HepG2 (cell line): Measurements from ENCODE around the gene ATG9A. TPM values are rescaled to one million over a fixed set of nuclear protein-coding genes. Genes with fewer than 3 reads are reported as not detected.

Experiments used
- ARID4A ChIP-seq: sonication (generic); formaldehyde crosslinking; IDR thresholded peaks from 2 replicates; pipeline ENCODE4 v1.5.0; 2020; ENCODE audit warnings: mild to moderate bottlenecking, missing genetic modification reagents, borderline replicate concordance
- ARNTL ChIP-seq: sonication (generic); formaldehyde crosslinking; IDR thresholded peaks from 2 replicates; pipeline ENCODE4 v1.4.0; 2020; ENCODE audit warnings: mild to moderate bottlenecking, missing genetic modification reagents
- ATF7-NPFF ChIP-seq: sonication (generic); formaldehyde crosslinking; IDR thresholded peaks from 2 replicates; pipeline ENCODE4 v1.8.1; 2023; ENCODE audit warnings: mild to moderate bottlenecking, low read depth, missing genetic modification reagents, moderate library complexity
- BRD4 ChIP-seq: sonication (generic); formaldehyde crosslinking; IDR thresholded peaks from 2 replicates; pipeline ENCODE4 v1.4.0; 2020; ENCODE audit warnings: missing genetic modification reagents
- E2F2 ChIP-seq: sonication (generic); formaldehyde crosslinking; IDR thresholded peaks from 2 replicates; pipeline ENCODE4 v1.4.0; 2020; ENCODE audit warnings: missing genetic modification reagents, borderline replicate concordance
- ELK4 ChIP-seq: sonication (generic); formaldehyde crosslinking; IDR thresholded peaks from 2 replicates; pipeline ENCODE4 v1.9.0; 2021; ENCODE audit warnings: missing genetic modification reagents, borderline replicate concordance
- HDAC1 ChIP-seq: sonication (generic); formaldehyde crosslinking; IDR thresholded peaks from 2 replicates; pipeline ENCODE4 v1.5.1; 2020; ENCODE audit warnings: mild to moderate bottlenecking, missing genetic modification reagents
- KDM5A ChIP-seq: fragments of 200-600 bp; sonication (generic); IDR thresholded peaks from 2 replicates; pipeline ENCODE4 v1.7.0; 2018; ENCODE audit warnings: antibody characterized with exemption, mild to moderate bottlenecking, low read length, borderline replicate concordance
- KLF9 ChIP-seq: IDR thresholded peaks from 2 replicates; pipeline ENCODE4 v1.6.1; 2016; ENCODE audit warnings: low read depth
- SP1 ChIP-seq, 2 experiments: fragments of 450-650 bp in 1 of 2; sonication (generic) in 1 of 2; formaldehyde crosslinking in 1 of 2; IDR thresholded peaks; 2 replicates each; pipeline versions ENCODE4 v1.4.0 to v1.6.1; 2016 to 2020; ENCODE audit warnings: missing genetic modification reagents in 1 of 2
- SRY ChIP-seq: sonication (generic); formaldehyde crosslinking; IDR thresholded peaks from 2 replicates; pipeline ENCODE4 v1.8.0; 2022; ENCODE audit warnings: mild to moderate bottlenecking, missing genetic modification reagents
- ZBTB42 ChIP-seq: sonication (generic); formaldehyde crosslinking; IDR thresholded peaks from 2 replicates; pipeline ENCODE4 v1.5.0; 2020; ENCODE audit warnings: mild to moderate bottlenecking, missing genetic modification reagents
- ZC3H4 ChIP-seq: sonication (generic); formaldehyde crosslinking; IDR thresholded peaks from 2 replicates; pipeline ENCODE4 v1.4.0; 2020; ENCODE audit warnings: missing genetic modification reagents, borderline replicate concordance
- ZEB1 ChIP-seq: IDR thresholded peaks from 2 replicates; pipeline ENCODE4 v1.6.1; 2012; ENCODE audit warnings: mild to moderate bottlenecking, low read depth, inconsistent platforms; ENCODE audit not compliant: insufficient replicate concordance
- ZFAT ChIP-seq: sonication (generic); formaldehyde crosslinking; conservative IDR thresholded peaks from 2 replicates; pipeline ENCODE4 v1.8.1; 2023; ENCODE audit warnings: missing genetic modification reagents, inconsistent platforms
- ZNF280D ChIP-seq: sonication (generic); formaldehyde crosslinking; IDR thresholded peaks from 2 replicates; pipeline ENCODE4 v1.5.1; 2020; ENCODE audit warnings: mild to moderate bottlenecking, missing genetic modification reagents
- ZNF543 ChIP-seq: sonication (generic); formaldehyde crosslinking; IDR thresholded peaks from 2 replicates; pipeline ENCODE4 v1.4.0; 2020; ENCODE audit warnings: mild to moderate bottlenecking, missing genetic modification reagents
- ZSCAN20 ChIP-seq: sonication (generic); formaldehyde crosslinking; IDR thresholded peaks from 2 replicates; pipeline ENCODE4 v1.4.0; 2020; ENCODE audit warnings: missing genetic modification reagents, mild to moderate bottlenecking, borderline replicate concordance
- ZSCAN29 ChIP-seq: sonication (generic); formaldehyde crosslinking; conservative IDR thresholded peaks from 2 replicates; pipeline ENCODE4 v1.4.0; 2020; ENCODE audit warnings: mild to moderate bottlenecking, missing genetic modification reagents
- polyA plus RNA-seq, 8 experiments: library from polyadenylated mRNA; depleted of rRNA in 3 of 8; stranded (reverse) in 7 of 8; unstranded in 1 of 8; fragments of >200 nt; fragmentation: Illumina TruSeq in 4 of 8; extraction: Trizol in 4 of 8; gene quantifications; 2 replicates each; pipeline versions ENCODE4 v1.2.1 to v1.2.3, GENCODE V29; 2011 to 2016; ENCODE audit warnings: low read depth in 4 of 8, missing spikeins in 1 of 8, mixed read lengths in 1 of 8; ENCODE audit not compliant: insufficient read depth in 1 of 8
- total RNA-seq, 5 experiments: library from RNA; depleted of rRNA; stranded (reverse); fragments of >200 nt; fragmentation: Illumina TruSeq; extraction: Trizol; gene quantifications; 2 replicates each; pipeline ENCODE4 v1.2.3, GENCODE V29; 2016; ENCODE audit warnings: low read depth in 1 of 5

Gene ATG9A
- total and polyA plus RNA-seq, 2 of the 13 experiments (the other 11 are each of a cell fraction or from before 2014, with no cell fraction given): 35.0 to 131 TPM

- TF ChIP-seq ARID4A (CRISPR knock-in tag): peak; percentile 77
- no peak for TF ChIP-seq ZC3H4 (CRISPR knock-in tag)
- no peak for TF ChIP-seq ARNTL
- TF ChIP-seq ZBTB42 (CRISPR knock-in tag): 0 out of 2 replicates have a peak, but pooled peaks have one; percentile 67
- peak; percentile 98 for TF ChIP-seq ZEB1
- no peak for TF ChIP-seq KLF9 (CRISPR knock-in tag)
- TF ChIP-seq SP1 (IDR thresholded peaks at IDR 0.05): no peak
- peak; percentile 89 for TF ChIP-seq SP1 (CRISPR knock-in tag; IDR thresholded peaks at IDR 0.05)
- TF ChIP-seq ZNF543: 0 out of 2 replicates have a peak, but pooled peaks have one; percentile 47
- TF ChIP-seq ZFAT (CRISPR knock-in tag): no peak
- TF ChIP-seq ELK4 (CRISPR knock-in tag): no peak
- no peak for TF ChIP-seq ATF7-NPFF (CRISPR knock-in tag)
- TF ChIP-seq BRD4 (CRISPR knock-in tag): no peak
- 0 out of 2 replicates have a peak, but pooled peaks have one; percentile 11 for TF ChIP-seq SRY (CRISPR knock-in tag)
- TF ChIP-seq ZSCAN29 (CRISPR knock-in tag): 0 out of 2 replicates have a peak, but pooled peaks have one; percentile 21
- peak; percentile 92; the same call in 1 of the 2 replicates for TF ChIP-seq ZSCAN20 (CRISPR knock-in tag)
- no peak for TF ChIP-seq HDAC1 (CRISPR knock-in tag)
- no peak for TF ChIP-seq KDM5A
- 0 out of 2 replicates have a peak, but pooled peaks have one; percentile 46 for TF ChIP-seq ZNF280D
- peak; percentile 29; the same call in 1 of the 2 replicates for TF ChIP-seq E2F2 (CRISPR knock-in tag)
Measured at GRCh38 chr2:219253753-219254589, 24.5 kb upstream of the ATG9A start, which contains the start of gene TUBA4A (continued).
